Mesenchymal stem cell (in vitro differentiated cells and primary cell): ENCODE measurements around the gene REEP5.
"Not testable (repeated sequence)": the region's sequence is repeated elsewhere in the genome, so short reads cannot be mapped to it uniquely, and the experiment has no call there.

Experiments
- DNase-seq: peaks from one replicate; pipeline ENCODE4 v3.0.0-alpha.2; 2013
- H2AFZ ChIP-seq: one replicate; pipeline ENCODE4 v1.6.1; 2013; ENCODE audit warnings: low read depth, mild to moderate bottlenecking, control low read depth, inconsistent platforms, low read length, moderate library complexity
- H2AK5ac ChIP-seq: 2 replicates; pipeline ENCODE4 v1.6.1; 2013; ENCODE audit warnings: low read length, moderate library complexity, mild to moderate bottlenecking, inconsistent platforms; ENCODE audit not compliant: severe bottlenecking
- H2BK120ac ChIP-seq: one replicate; pipeline ENCODE4 v1.6.1; 2013; ENCODE audit warnings: low read depth, mild to moderate bottlenecking, inconsistent platforms, low read length, moderate library complexity
- H2BK12ac ChIP-seq, 2 experiments: one replicate each; pipeline ENCODE4 v1.6.1; 2013; ENCODE audit warnings: inconsistent platforms in 2 of 2, low read length in 2 of 2, mild to moderate bottlenecking in 2 of 2, moderate library complexity in 2 of 2, control low read depth in 1 of 2
- H2BK15ac ChIP-seq: one replicate; pipeline ENCODE4 v1.6.1; 2013; ENCODE audit warnings: mild to moderate bottlenecking, low read depth, inconsistent platforms; ENCODE audit not compliant: poor library complexity, severe bottlenecking
- H2BK5ac ChIP-seq: 2 replicates; pipeline ENCODE4 v1.6.1; 2013; ENCODE audit warnings: low read depth, mild to moderate bottlenecking, low read length, control low read depth, inconsistent platforms; ENCODE audit not compliant: poor library complexity, severe bottlenecking
- H3K14ac ChIP-seq, 2 experiments: one replicate each; pipeline ENCODE4 v1.6.1; 2013; ENCODE audit warnings: inconsistent platforms in 2 of 2, low read length in 2 of 2, control low read depth in 1 of 2, mild to moderate bottlenecking in 1 of 2, moderate library complexity in 1 of 2
- H3K18ac ChIP-seq, 2 experiments: one replicate each; pipeline ENCODE4 v1.6.1; 2013; ENCODE audit warnings: inconsistent platforms in 2 of 2, low read length in 2 of 2, control low read depth in 1 of 2, low read depth in 1 of 2, mild to moderate bottlenecking in 1 of 2
- H3K23ac ChIP-seq, 2 experiments: one replicate each; pipeline ENCODE4 v1.6.1; 2013; ENCODE audit warnings: inconsistent platforms in 2 of 2, low read length in 2 of 2, mild to moderate bottlenecking in 2 of 2, moderate library complexity in 2 of 2, control low read depth in 1 of 2
- H3K27ac ChIP-seq: 2 replicates; pipeline ENCODE4 v1.5.1; 2013; ENCODE audit warnings: mild to moderate bottlenecking, moderate library complexity, low read length, control low read depth, inconsistent platforms; ENCODE audit not compliant: poor library complexity, severe bottlenecking
- H3K27me3 ChIP-seq, 2 experiments: 2 replicates each; pipeline versions ENCODE4 v1.6.1 to v1.7.0; 2013; ENCODE audit warnings: low read length in 2 of 2, mild to moderate bottlenecking in 2 of 2, moderate library complexity in 2 of 2, control low read depth in 1 of 2, inconsistent platforms in 1 of 2; ENCODE audit not compliant: control insufficient read depth in 1 of 2, insufficient read depth in 1 of 2
- H3K36me3 ChIP-seq, 2 experiments: 2 replicates each; pipeline versions ENCODE4 v1.6.1 to v1.7.0; 2013; ENCODE audit warnings: low read length in 2 of 2, control low read depth in 1 of 2, inconsistent platforms in 1 of 2, low read depth in 1 of 2, mild to moderate bottlenecking in 1 of 2; ENCODE audit not compliant: insufficient read depth in 2 of 2, control insufficient read depth in 1 of 2
- H3K4ac ChIP-seq, 2 experiments: one replicate each; pipeline ENCODE4 v1.6.1; 2013; ENCODE audit warnings: inconsistent platforms in 2 of 2, low read length in 2 of 2, mild to moderate bottlenecking in 2 of 2, moderate library complexity in 2 of 2, control low read depth in 1 of 2, low read depth in 1 of 2
- H3K4me1 ChIP-seq: 2 replicates; pipeline ENCODE4 v1.6.1; 2013; ENCODE audit warnings: low read depth, low read length, control low read depth; ENCODE audit not compliant: control insufficient read depth, insufficient read depth
- H3K4me2 ChIP-seq: 2 replicates; pipeline ENCODE4 v1.6.1; 2013; ENCODE audit warnings: low read length, mild to moderate bottlenecking, inconsistent platforms; ENCODE audit not compliant: poor library complexity, severe bottlenecking
- H3K4me3 ChIP-seq, 2 experiments: 2 replicates each; pipeline versions ENCODE4 v1.5.1 to v1.7.0; 2013; ENCODE audit warnings: low read length in 2 of 2, mild to moderate bottlenecking in 2 of 2, control low read depth in 1 of 2, low read depth in 1 of 2; ENCODE audit not compliant: insufficient read depth in 1 of 2
- H3K79me1 ChIP-seq: replicated peaks from 2 replicates; pipeline ENCODE4 v1.6.1; 2013; ENCODE audit warnings: mild to moderate bottlenecking, control low read depth, low read length, inconsistent platforms; ENCODE audit not compliant: poor library complexity, severe bottlenecking
- H3K9ac ChIP-seq: 2 replicates; pipeline ENCODE4 v1.7.0; 2013; ENCODE audit warnings: mild to moderate bottlenecking, low read length, moderate library complexity
- H3K9me3 ChIP-seq: 2 replicates; pipeline ENCODE4 v1.7.0; 2013; ENCODE audit warnings: mild to moderate bottlenecking, low read length; ENCODE audit not compliant: control insufficient read depth
- H4K8ac ChIP-seq: one replicate; pipeline ENCODE4 v1.6.1; 2013; ENCODE audit warnings: inconsistent platforms, mild to moderate bottlenecking, low read length, moderate library complexity
- H4K91ac ChIP-seq: one replicate; pipeline ENCODE4 v1.6.1; 2013; ENCODE audit warnings: mild to moderate bottlenecking, low read length, inconsistent platforms
- WGBS: methylation state at CpG from one replicate; pipeline ENCODE4 v1.1.7; 2013; ENCODE audit warnings: mixed read lengths; 5-methylcytosine and 5-hydroxymethylcytosine counted together

The REEP5 gene

GRCh38 chr5:112906637-112907036, 15.4 kb downstream of the REEP5 start:
- Histone ChIP-seq H2AK5ac (no peak overlapping the region), H3K9ac (no peak overlapping the region), H2BK5ac (no peak overlapping the region), H3K27me3 (no peaks in the 10 kb centered on the region), H3K27ac (no peak overlapping the region), H3K14ac (no peak overlapping the region), H3K4ac (no peak overlapping the region), H2BK12ac (no peak overlapping the region), H2BK15ac (no peak overlapping the region), H4K91ac (no peak overlapping the region), H3K9me3 (no peaks in the 10 kb centered on the region), H4K8ac (no peak overlapping the region), H3K4me3 (no peak overlapping the region), H3K23ac (no peak overlapping the region), H2BK120ac (no peak overlapping the region), H3K36me3 (peaks cover 14 to 60% of the 10 kb centered on the region in 2 experiments), H3K79me1 (peaks cover 20% of the 10 kb centered on the region), H3K4me2 (no peak overlapping the region), H3K4me1 (no peaks in the 10 kb centered on the region), H2AFZ (no peak overlapping the region), H3K18ac (no peak overlapping the region)
- no peak for DNase-seq
- 100% methylated on average over 1 of the region's 3 CpGs for whole genome bisulfite sequencing

DNA sequence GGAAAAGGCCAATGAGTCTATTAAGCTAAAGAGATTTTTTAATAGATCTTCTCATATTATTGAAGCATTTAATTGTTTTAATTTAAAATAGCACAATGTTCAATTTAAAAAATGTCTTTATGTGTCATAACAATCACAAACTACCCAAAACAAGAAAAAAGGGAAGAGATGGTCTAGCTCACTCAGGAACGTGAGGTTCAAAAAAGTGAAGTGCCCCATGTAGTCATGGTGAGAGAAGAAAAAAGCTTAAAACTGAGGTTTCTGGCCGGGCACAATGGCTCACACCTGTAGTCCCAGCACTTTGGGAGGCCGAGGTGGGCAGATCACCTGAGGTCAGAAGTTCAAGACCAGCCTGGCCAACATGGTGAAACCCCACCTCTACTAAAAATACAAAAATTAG, 17.0 kb downstream of the REEP5 start:
- not testable (repeated sequence) for H3K27me3 ChIP-seq, H2BK12ac ChIP-seq, H3K4me1 ChIP-seq, H2BK15ac ChIP-seq, H3K4me3 ChIP-seq, H3K9ac ChIP-seq, H2AK5ac ChIP-seq, H3K14ac ChIP-seq, H2BK5ac ChIP-seq, H3K4ac ChIP-seq, H3K4me2 ChIP-seq, H3K9me3 ChIP-seq, H3K23ac ChIP-seq, H4K91ac ChIP-seq, H4K8ac ChIP-seq, H2AFZ ChIP-seq, DNase-seq, H3K18ac ChIP-seq, H3K27ac ChIP-seq, H2BK120ac ChIP-seq
- peaks cover 19 to 62% of the 10 kb centered on the region in 2 experiments for H3K36me3 ChIP-seq
- WGBS = 100% methylated on average over 3 of the region's 3 CpGs
- peaks cover 17% of the 10 kb centered on the region for H3K79me1 ChIP-seq

DNA sequence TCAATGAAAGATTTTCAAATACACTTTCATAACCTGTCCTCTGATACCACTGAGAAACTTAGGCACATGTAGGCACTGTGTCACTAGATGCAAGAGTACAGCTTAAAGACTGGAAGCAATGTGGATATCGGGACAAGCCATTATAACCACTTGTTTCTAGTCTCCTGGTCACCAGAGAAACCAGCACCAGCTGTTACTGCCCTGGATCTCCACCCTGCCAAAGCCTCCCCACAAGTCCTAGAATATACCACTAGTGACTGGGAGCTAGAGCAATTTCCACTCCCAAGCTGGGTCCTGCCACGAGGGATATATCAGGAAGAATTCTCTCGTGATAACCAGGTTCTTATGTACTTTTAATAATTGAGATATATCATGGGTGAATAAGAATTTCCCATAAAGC, 19.5 kb downstream of the REEP5 start:
- peaks cover 22 to 71% of the 10 kb centered on the region in 2 experiments for H3K36me3 ChIP-seq
- H2BK5ac ChIP-seq = no peak overlapping the region
- no peaks in the 10 kb centered on the region for H3K27me3 ChIP-seq
- H3K27ac ChIP-seq = no peak overlapping the region
- H3K23ac ChIP-seq = no peak overlapping the region
- no peaks in the 10 kb centered on the region for H3K9me3 ChIP-seq
- H3K4me3 ChIP-seq = no peak overlapping the region
- no peak overlapping the region for H2BK120ac ChIP-seq
- H3K18ac ChIP-seq = no peak overlapping the region
- H2BK15ac ChIP-seq = no peak overlapping the region
- H4K91ac ChIP-seq = no peak overlapping the region
- no peak overlapping the region for H3K14ac ChIP-seq
- DNase-seq = no peak
- WGBS = 98% methylated on average over 1 of the region's 3 CpGs
- no peak overlapping the region for H3K9ac ChIP-seq
- no peak overlapping the region for H3K4me2 ChIP-seq
- no peak overlapping the region for H2AFZ ChIP-seq
- H3K4me1 ChIP-seq = no peaks in the 10 kb centered on the region
- H2AK5ac ChIP-seq = no peak overlapping the region
- peaks cover 24% of the 10 kb centered on the region for H3K79me1 ChIP-seq
- no peak overlapping the region for H2BK12ac ChIP-seq
- H3K4ac ChIP-seq = no peak overlapping the region
- no peak overlapping the region for H4K8ac ChIP-seq

DNA sequence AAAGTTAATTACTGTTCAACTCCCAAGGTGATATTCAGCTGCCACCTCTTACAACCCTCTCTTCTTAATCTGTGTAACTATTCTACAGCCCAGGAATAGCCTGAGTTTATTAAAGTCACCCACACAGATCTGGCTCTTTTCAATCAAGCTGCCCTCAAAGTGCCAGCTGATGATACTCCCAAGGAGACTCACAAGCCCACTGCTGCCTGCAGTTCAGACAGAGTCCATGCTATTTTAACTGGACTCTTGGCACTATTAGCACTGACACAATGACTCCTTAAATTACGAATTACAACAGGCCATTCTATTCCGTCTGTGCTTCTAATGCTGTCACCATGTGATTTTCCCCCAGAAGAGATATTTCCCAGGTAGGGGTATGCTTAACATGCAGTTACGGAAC, 26.3 kb downstream of the REEP5 start:
- Histone ChIP-seq H3K27me3 (no peaks in the 10 kb centered on the region), H3K18ac (no peak overlapping the region)
- WGBS = 95% methylated on average over 3 of the region's 3 CpGs

More for the DNA sequence above, 26.3 kb downstream of the REEP5 start:
- no peak overlapping the region for H2AK5ac ChIP-seq
- H3K9ac ChIP-seq = no peak overlapping the region
- H2BK12ac ChIP-seq = no peak overlapping the region
- no peak overlapping the region for H3K4me2 ChIP-seq
- H4K8ac ChIP-seq = no peak overlapping the region
- peaks cover 23 to 81% of the 10 kb centered on the region in 2 experiments for H3K36me3 ChIP-seq
- H3K4me1 ChIP-seq = no peaks in the 10 kb centered on the region
- no peak overlapping the region for H3K27ac ChIP-seq
- H3K23ac ChIP-seq = no peak overlapping the region
- no peak overlapping the region for H4K91ac ChIP-seq
- H3K9me3 ChIP-seq = no peaks in the 10 kb centered on the region
- H2BK15ac ChIP-seq = no peak overlapping the region
- H3K4me3 ChIP-seq = no peak overlapping the region
- no peak overlapping the region for H2BK120ac ChIP-seq
- H3K14ac ChIP-seq = no peak overlapping the region
- H3K4ac ChIP-seq = no peak overlapping the region
- no peak for DNase-seq
- H2BK5ac ChIP-seq = no peak overlapping the region
- peaks cover 18% of the 10 kb centered on the region for H3K79me1 ChIP-seq
- H2AFZ ChIP-seq = no peak overlapping the region
